Left lung (tissue), 14 donors: Measurements from ENCODE around the gene ZNF26. TPM values are rescaled to one million over a fixed set of nuclear protein-coding genes. Genes with fewer than 3 reads are reported as not detected.
"Not testable (repeated sequence)": the region's sequence is repeated elsewhere in the genome, so short reads cannot be mapped to it uniquely, and the experiment has no call there.

ENCODE experiments used
- ATAC-seq: fragments of 200-7000 bp; cut with Tn5 transposase; one replicate; pipeline ENCODE4 v1.9.1; 2020; ENCODE audit warnings: moderate library complexity
- DNase-seq, 4 donors: peaks; one replicate each; pipeline ENCODE4 v3.0.0-alpha.2; 2013 to 2020
- H3K27ac ChIP-seq, 2 donors: fragments of 200-600 bp; sonication (generic) in 1 of 2; one replicate each; pipeline versions ENCODE4 v1.5.0 to v1.8.0; 2020 to 2021
- H3K27me3 ChIP-seq, 2 donors: fragments of 200-600 bp; sonication (generic) in 1 of 2; one replicate each; pipeline versions ENCODE4 v1.5.0 to v1.8.0; 2020 to 2021
- H3K36me3 ChIP-seq, 2 donors: fragments of 200-600 bp; sonication (generic) in 1 of 2; one replicate each; pipeline versions ENCODE4 v1.5.0 to v1.8.0; 2020 to 2021
- H3K4me1 ChIP-seq, 2 donors: fragments of 200-600 bp; one replicate each; pipeline ENCODE4 v1.8.0; 2021
- H3K4me3 ChIP-seq, 2 donors: fragments of 200-600 bp; sonication (generic) in 1 of 2; one replicate each; pipeline versions ENCODE4 v1.5.0 to v1.8.0; 2020 to 2021; ENCODE audit warnings: mild to moderate bottlenecking in 1 of 2
- H3K9me3 ChIP-seq, 2 donors: fragments of 200-600 bp; sonication (generic) in 1 of 2; one replicate each; pipeline versions ENCODE4 v1.5.0 to v1.8.0; 2020 to 2021
- intact Hi-C, 2 donors: fragments of 100-400 bp; cut with DNase I; formaldehyde crosslinking; loops; one replicate each; pipeline versions ENCODE4 v1.11.2 to v1.14.2; 2022
- long read RNA-seq, 12 donors: library from polyadenylated mRNA in 2 of 12; unstranded in 2 of 12; transcript quantifications; one replicate each; pipeline ENCODE4 v2.0.0 and lab custom pipeline, GENCODE V29; 2019 to 2026
- polyA plus RNA-seq, 6 donors: library from polyadenylated mRNA; unstranded; fragments of 120-200 nt; gene quantifications; one replicate each; pipeline ENCODE4 v1.2.1, GENCODE V29; 2013; ENCODE audit not compliant: insufficient read length in 6 of 6
- total RNA-seq, 2 donors: library from RNA; stranded (reverse); fragmentation: NEBNext Ultra II Directional; extraction: Animal tissue kit (Norgen Biotek cat#: 25700); gene quantifications; one replicate each; pipeline ENCODE4 v1.2.1, GENCODE V29; 2021
- TF ChIP-seq, protein P1 (sequence below), 2 donors: fragments of 200-600 bp; sonication (generic) in 1 of 2; IDR thresholded peaks; one replicate each; pipeline versions ENCODE4 v1.5.0 to v1.8.0; 2021; ENCODE audit warnings: antibody characterized with exemption in 2 of 2
- donor health status: DM: no; HTN: yes; CAD: no.
- donor health status: DM: no; HTN: no; CAD: no.

Gene ZNF26, protein sequence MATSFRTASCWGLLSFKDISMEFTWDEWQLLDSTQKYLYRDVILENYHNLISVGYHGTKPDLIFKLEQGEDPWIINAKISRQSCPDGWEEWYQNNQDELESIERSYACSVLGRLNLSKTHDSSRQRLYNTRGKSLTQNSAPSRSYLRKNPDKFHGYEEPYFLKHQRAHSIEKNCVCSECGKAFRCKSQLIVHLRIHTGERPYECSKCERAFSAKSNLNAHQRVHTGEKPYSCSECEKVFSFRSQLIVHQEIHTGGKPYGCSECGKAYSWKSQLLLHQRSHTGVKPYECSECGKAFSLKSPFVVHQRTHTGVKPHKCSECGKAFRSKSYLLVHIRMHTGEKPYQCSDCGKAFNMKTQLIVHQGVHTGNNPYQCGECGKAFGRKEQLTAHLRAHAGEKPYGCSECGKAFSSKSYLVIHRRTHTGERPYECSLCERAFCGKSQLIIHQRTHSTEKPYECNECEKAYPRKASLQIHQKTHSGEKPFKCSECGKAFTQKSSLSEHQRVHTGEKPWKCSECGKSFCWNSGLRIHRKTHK
- total RNA-seq (10 to 100 TPM in 1 of 2 donors, 1 to 10 TPM in 1; 7.5 to 10.8 TPM), polyA plus RNA-seq (10 to 100 TPM; 14.7 to 19.4 (median 17.0) TPM)
- long read RNA-seq, donor 1, full-length matches to known transcripts: 11 of 11 reads
- long read RNA-seq, donor 1, partial matches to known transcripts: 0 of 11 reads
- long read RNA-seq, donor 1, other reads (novel, unspliced or antisense): 0 of 11 reads
- long read RNA-seq, donor 2, partial matches to known transcripts: 0 of 1 reads
- long read RNA-seq, donor 2, other reads (novel, unspliced or antisense): 0 of 1 reads
- long read RNA-seq, donor 3: 0 reads
- long read RNA-seq, donor 4, partial matches to known transcripts: 0 of 2 reads
- long read RNA-seq, donor 4, other reads (novel, unspliced or antisense): 2 of 2 reads
- long read RNA-seq, donor 5, full-length matches to known transcripts: 2 of 15 reads
- long read RNA-seq, donor 5, partial matches to known transcripts: 13 of 15 reads
- long read RNA-seq, donor 5, other reads (novel, unspliced or antisense): 0 of 15 reads
- long read RNA-seq, donor 6, full-length matches to known transcripts: 1 of 7 reads
- long read RNA-seq, donor 6, partial matches to known transcripts: 6 of 7 reads
- long read RNA-seq, donor 6, other reads (novel, unspliced or antisense): 0 of 7 reads
- long read RNA-seq, donor 7, full-length matches to known transcripts: 1 of 1 reads
- long read RNA-seq, donor 7, partial matches to known transcripts: 0 of 1 reads
- long read RNA-seq, donor 7, other reads (novel, unspliced or antisense): 0 of 1 reads
- long read RNA-seq, donor 8, full-length matches to known transcripts: 5 of 5 reads
- long read RNA-seq, donor 8, partial matches to known transcripts: 0 of 5 reads
- long read RNA-seq, donor 8, other reads (novel, unspliced or antisense): 0 of 5 reads
- long read RNA-seq, donor 9: 0 reads
- long read RNA-seq, donor 10, partial matches to known transcripts: 0 of 2 reads
- long read RNA-seq, donor 10, other reads (novel, unspliced or antisense): 2 of 2 reads
- long read RNA-seq, donor 11, full-length matches to known transcripts: 1 of 12 reads
- long read RNA-seq, donor 11, partial matches to known transcripts: 11 of 12 reads
- long read RNA-seq, donor 11, other reads (novel, unspliced or antisense): 0 of 12 reads
- long read RNA-seq, donor 12, full-length matches to known transcripts: 4 of 4 reads
- long read RNA-seq, donor 12, partial matches to known transcripts: 0 of 4 reads
- long read RNA-seq, donor 12, other reads (novel, unspliced or antisense): 0 of 4 reads

DNA sequence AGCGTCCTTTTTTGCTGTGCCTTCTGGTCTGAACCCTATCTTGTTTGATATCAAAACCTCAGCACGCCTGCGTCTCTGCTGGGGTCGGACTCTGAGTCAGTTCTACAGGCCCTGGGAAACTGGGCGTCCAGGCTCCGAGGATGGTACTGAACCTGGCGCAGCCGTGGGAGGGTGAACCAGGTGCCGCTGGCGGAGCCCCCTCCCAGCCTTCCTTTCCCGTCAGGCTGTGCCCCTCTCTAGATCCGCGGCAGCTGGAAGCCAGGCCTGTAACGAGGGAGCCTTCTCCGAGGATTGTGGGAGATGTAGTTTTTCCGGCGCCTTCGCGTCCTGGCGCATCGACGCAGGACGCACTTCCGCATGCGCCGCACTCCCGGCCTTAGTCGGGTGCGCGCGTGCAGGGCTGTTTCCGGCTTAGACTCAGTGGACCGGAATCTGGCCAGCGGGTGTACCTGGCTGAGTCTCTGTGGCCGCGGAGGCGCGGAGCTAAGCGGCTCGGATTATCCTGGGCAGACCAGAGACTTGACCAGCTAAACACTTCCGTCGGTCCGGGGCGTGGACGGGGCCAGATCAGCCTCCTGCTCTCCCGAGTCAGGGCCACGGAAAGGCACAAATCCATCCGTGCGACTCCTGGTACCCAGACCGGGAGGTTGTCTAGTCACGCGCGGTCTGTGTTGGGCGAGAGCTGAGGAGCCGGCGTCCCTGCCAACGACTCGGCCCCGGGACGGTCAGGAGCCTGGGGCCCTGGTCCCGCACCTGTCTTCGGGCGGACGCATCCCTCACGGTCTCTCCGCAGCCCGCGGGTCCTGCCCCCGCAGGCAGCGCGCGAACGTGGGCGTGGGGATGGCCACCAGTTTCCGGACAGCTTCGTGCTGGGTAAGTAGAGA lies at the start of gene ZNF26:
TSS of gene ZNF26 (plus strand) at position 367 of the 884 bp plus-strand sequence. CDS start at position 841, 474 bp downstream.
- TF ChIP-seq, protein P1, sequence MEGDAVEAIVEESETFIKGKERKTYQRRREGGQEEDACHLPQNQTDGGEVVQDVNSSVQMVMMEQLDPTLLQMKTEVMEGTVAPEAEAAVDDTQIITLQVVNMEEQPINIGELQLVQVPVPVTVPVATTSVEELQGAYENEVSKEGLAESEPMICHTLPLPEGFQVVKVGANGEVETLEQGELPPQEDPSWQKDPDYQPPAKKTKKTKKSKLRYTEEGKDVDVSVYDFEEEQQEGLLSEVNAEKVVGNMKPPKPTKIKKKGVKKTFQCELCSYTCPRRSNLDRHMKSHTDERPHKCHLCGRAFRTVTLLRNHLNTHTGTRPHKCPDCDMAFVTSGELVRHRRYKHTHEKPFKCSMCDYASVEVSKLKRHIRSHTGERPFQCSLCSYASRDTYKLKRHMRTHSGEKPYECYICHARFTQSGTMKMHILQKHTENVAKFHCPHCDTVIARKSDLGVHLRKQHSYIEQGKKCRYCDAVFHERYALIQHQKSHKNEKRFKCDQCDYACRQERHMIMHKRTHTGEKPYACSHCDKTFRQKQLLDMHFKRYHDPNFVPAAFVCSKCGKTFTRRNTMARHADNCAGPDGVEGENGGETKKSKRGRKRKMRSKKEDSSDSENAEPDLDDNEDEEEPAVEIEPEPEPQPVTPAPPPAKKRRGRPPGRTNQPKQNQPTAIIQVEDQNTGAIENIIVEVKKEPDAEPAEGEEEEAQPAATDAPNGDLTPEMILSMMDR (IDR thresholded peaks at IDR 0.05): no peak

DNA sequence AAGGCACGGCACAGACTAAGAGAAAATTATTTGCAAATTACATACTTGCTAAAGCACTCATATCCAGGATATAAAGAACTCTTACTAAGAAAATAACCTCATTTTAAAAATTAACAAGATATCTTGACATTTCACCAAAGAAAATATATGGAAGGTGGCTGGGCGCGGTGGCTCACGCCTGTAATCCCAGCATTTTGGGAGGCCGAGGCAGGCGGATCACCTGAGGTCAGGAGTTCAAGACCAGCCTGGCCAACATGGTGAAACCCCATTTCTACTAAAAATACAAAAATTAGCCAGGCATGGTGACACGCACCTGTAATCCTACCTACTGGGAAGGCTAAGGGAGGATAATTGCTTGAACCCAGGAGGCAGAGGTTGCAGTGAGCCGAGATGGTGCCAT lies 49.2 kb upstream of the ZNF26 start:
- DNase-seq, H3K4me1 ChIP-seq, H3K4me3 ChIP-seq, ATAC-seq, intact Hi-C loops, H3K27me3 ChIP-seq, H3K27ac ChIP-seq: not testable (repeated sequence)
- Histone ChIP-seq H3K36me3 (peaks cover 0 to 51% of the 10 kb centered on the region in 2 donors), H3K9me3 (peaks cover 11 to 89% of the 10 kb centered on the region in 2 donors)

More for the DNA sequence above, at the start of gene ZNF26:
- H3K4me3 ChIP-seq: peak within 1 kb of the TSS; percentile 83 to 95
- peak; percentile 92 to 96 (median 94) for DNase-seq
- H3K9me3 ChIP-seq: peaks cover 3 to 31% of the 10 kb centered on the region in 2 donors
- peaks cover 0 to 34% of the 10 kb centered on the region in 2 donors for H3K36me3 ChIP-seq
- H3K4me1 ChIP-seq: peaks cover 5 to 15% of the 10 kb centered on the region in 2 donors
- no peaks in the 10 kb centered on the region for H3K27me3 ChIP-seq
- H3K27ac ChIP-seq: peak within 1 kb of the TSS; percentile 83 to 84
- ATAC-seq: peak; percentile 100
- intact Hi-C loops: no loop called here

DNA sequence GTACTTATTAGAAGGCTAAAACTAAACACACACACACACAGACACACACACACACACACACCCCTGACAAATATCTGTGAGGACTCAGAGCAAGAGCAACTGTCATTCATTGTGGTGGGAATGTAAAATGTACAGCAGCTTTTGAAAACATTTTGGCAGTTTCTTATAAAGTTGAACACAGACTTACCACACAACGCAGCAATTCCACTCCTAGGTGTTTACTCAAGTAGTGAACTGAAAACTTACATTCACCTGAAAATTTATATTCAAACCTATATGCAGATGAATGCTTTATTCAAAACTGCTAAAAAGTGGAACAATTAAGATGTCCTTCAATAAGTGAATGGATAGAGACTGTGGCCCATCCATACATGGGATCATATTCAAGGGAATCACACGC lies 48.7 kb upstream of the ZNF26 start:
- TF ChIP-seq, protein P1 (IDR thresholded peaks at IDR 0.05): no peak
- ATAC-seq: no peak
- H3K9me3 ChIP-seq: peaks cover 11 to 89% of the 10 kb centered on the region in 2 donors

DNA sequence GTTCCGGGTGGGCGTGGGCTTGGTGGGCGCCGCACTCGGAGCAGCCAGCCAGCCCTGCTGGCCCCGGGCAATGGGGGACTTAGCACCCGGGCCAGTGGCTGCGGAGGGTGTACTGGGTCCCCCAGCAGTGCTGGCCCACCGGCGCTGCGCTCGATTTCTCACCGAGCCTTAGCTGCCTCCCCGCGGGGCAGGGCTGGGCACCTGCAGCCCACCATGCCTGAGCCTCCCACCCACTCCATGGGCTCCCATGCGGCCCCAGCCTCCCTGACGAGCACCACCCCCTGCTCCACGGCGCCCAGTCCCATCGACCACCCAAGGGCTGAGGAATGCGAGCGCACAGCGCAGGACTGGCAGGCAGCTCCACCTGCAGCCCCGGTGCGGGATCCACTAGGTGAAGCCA lies 47.4 kb upstream of the ZNF26 start:
- H3K4me1 ChIP-seq, DNase-seq, intact Hi-C loops, H3K27ac ChIP-seq, ATAC-seq, H3K27me3 ChIP-seq, H3K4me3 ChIP-seq: not testable (repeated sequence)
- H3K36me3 ChIP-seq: peaks cover 0 to 51% of the 10 kb centered on the region in 2 donors
- H3K9me3 ChIP-seq: peaks cover 11 to 89% of the 10 kb centered on the region in 2 donors

More for the DNA sequence above, 48.7 kb upstream of the ZNF26 start:
- Histone ChIP-seq H3K27ac (no peak overlapping the region), H3K36me3 (peaks cover 0 to 51% of the 10 kb centered on the region in 2 donors), H3K27me3 (no peaks in the 10 kb centered on the region), H3K4me1 (no peaks in the 10 kb centered on the region), H3K4me3 (no peak overlapping the region)
- no peak for DNase-seq
- intact Hi-C loops: no loop called here
